Activated naive CD4-positive, alpha-beta T cell treated with anti-CD3 and anti-CD28 coated beads, Interleukin-2, amount 50 U/mL, for 24 hours (primary cell): ENCODE data around the gene PLA2G3.

Experiments used
- H3K27ac Mint-ChIP-seq: one replicate; pipeline ENCODE4 v1.8.0; 2021; ENCODE audit warnings: mild to moderate bottlenecking, mixed read lengths
- H3K27me3 Mint-ChIP-seq: one replicate; pipeline ENCODE4 v1.8.0; 2021; ENCODE audit warnings: mixed read lengths
- H3K36me3 Mint-ChIP-seq: one replicate; pipeline ENCODE4 v1.8.0; 2021; ENCODE audit warnings: mixed read lengths
- H3K4me1 Mint-ChIP-seq: one replicate; pipeline ENCODE4 v1.8.0; 2021; ENCODE audit warnings: mixed read lengths
- H3K4me3 Mint-ChIP-seq: one replicate; pipeline ENCODE4 v1.8.0; 2021; ENCODE audit warnings: mild to moderate bottlenecking, mixed read lengths
- H3K9me3 Mint-ChIP-seq: one replicate; pipeline ENCODE4 v1.8.0; 2021; ENCODE audit warnings: mixed read lengths

PLA2G3 gene

GRCh38 chr22:31136155-31136554, 4.2 kb downstream of the PLA2G3 start:
- Mint-ChIP-seq H3K27me3 (no peaks in the 10 kb centered on the region), H3K9me3 (no peaks in the 10 kb centered on the region), H3K36me3 (no peaks in the 10 kb centered on the region), H3K4me1 (no peaks in the 10 kb centered on the region), H3K4me3 (no peak overlapping the region), H3K27ac (no peak overlapping the region)

GRCh38 chr22:31135706-31136105, 4.6 kb downstream of the PLA2G3 start:
- H3K27me3 Mint-ChIP-seq, result no peaks in the 10 kb centered on the region

GRCh38 chr22:31134688-31135087, 5.6 kb downstream of the PLA2G3 start:
- Mint-ChIP-seq H3K4me3 (no peak overlapping the region), H3K27me3 (no peaks in the 10 kb centered on the region)

More at GRCh38 chr22:31135706-31136105, 4.6 kb downstream of the PLA2G3 start:
- no peaks in the 10 kb centered on the region for H3K9me3 Mint-ChIP-seq
- H3K36me3 Mint-ChIP-seq, result no peaks in the 10 kb centered on the region
- H3K4me1 Mint-ChIP-seq, result no peaks in the 10 kb centered on the region
- H3K27ac Mint-ChIP-seq, result no peak overlapping the region
- H3K4me3 Mint-ChIP-seq, result no peak overlapping the region

GRCh38 chr22:31133911-31134310, 6.4 kb downstream of the PLA2G3 start:
- H3K27ac Mint-ChIP-seq, result no peak overlapping the region
- H3K36me3 Mint-ChIP-seq, result no peaks in the 10 kb centered on the region
- H3K9me3 Mint-ChIP-seq, result no peaks in the 10 kb centered on the region
- no peak overlapping the region for H3K4me3 Mint-ChIP-seq
- no peaks in the 10 kb centered on the region for H3K27me3 Mint-ChIP-seq
- H3K4me1 Mint-ChIP-seq, result no peaks in the 10 kb centered on the region

More at GRCh38 chr22:31134688-31135087, 5.6 kb downstream of the PLA2G3 start:
- H3K9me3 Mint-ChIP-seq, result no peaks in the 10 kb centered on the region
- no peaks in the 10 kb centered on the region for H3K4me1 Mint-ChIP-seq
- no peak overlapping the region for H3K27ac Mint-ChIP-seq
- no peaks in the 10 kb centered on the region for H3K36me3 Mint-ChIP-seq

- Mint-ChIP-seq H3K27me3 (no peaks in the 10 kb centered on the region), H3K4me1 (no peaks in the 10 kb centered on the region), H3K36me3 (no peaks in the 10 kb centered on the region), H3K9me3 (no peaks in the 10 kb centered on the region), H3K27ac (no peak overlapping the region), H3K4me3 (no peak overlapping the region)
These were observed 9.4 kb downstream of the PLA2G3 start for GRCh38 chr22:31130873-31131272.

- no peaks in the 10 kb centered on the region for H3K36me3 Mint-ChIP-seq
- H3K4me3 Mint-ChIP-seq, result no peak overlapping the region
- H3K27ac Mint-ChIP-seq, result no peak overlapping the region
- H3K27me3 Mint-ChIP-seq, result no peaks in the 10 kb centered on the region
- H3K9me3 Mint-ChIP-seq, result no peaks in the 10 kb centered on the region
- H3K4me1 Mint-ChIP-seq, result no peaks in the 10 kb centered on the region
These were observed 12.2 kb downstream of the PLA2G3 start for GRCh38 chr22:31128156-31128555.

GRCh38 chr22:31127181-31127772, 13.0 kb downstream of the PLA2G3 start:
- no peaks in the 10 kb centered on the region for H3K27me3 Mint-ChIP-seq
- H3K4me1 Mint-ChIP-seq, result no peaks in the 10 kb centered on the region
- no peaks in the 10 kb centered on the region for H3K9me3 Mint-ChIP-seq
- no peak overlapping the region for H3K4me3 Mint-ChIP-seq
- no peaks in the 10 kb centered on the region for H3K36me3 Mint-ChIP-seq
- no peak overlapping the region for H3K27ac Mint-ChIP-seq

- Mint-ChIP-seq H3K9me3 (no peaks in the 10 kb centered on the region), H3K4me3 (no peak overlapping the region), H3K27ac (no peak overlapping the region), H3K4me1 (no peaks in the 10 kb centered on the region), H3K36me3 (no peaks in the 10 kb centered on the region), H3K27me3 (no peaks in the 10 kb centered on the region)
These were observed 13.5 kb downstream of the PLA2G3 start for GRCh38 chr22:31126869-31127175.

- Mint-ChIP-seq H3K4me1 (no peaks in the 10 kb centered on the region), H3K9me3 (no peaks in the 10 kb centered on the region), H3K27me3 (no peaks in the 10 kb centered on the region), H3K27ac (no peak overlapping the region), H3K4me3 (no peak overlapping the region), H3K36me3 (no peaks in the 10 kb centered on the region)
These were observed 14.0 kb downstream of the PLA2G3 start for GRCh38 chr22:31126128-31126868.

- Mint-ChIP-seq H3K27me3 (no peaks in the 10 kb centered on the region), H3K36me3 (no peaks in the 10 kb centered on the region), H3K4me1 (no peaks in the 10 kb centered on the region), H3K27ac (no peak overlapping the region), H3K4me3 (no peak overlapping the region), H3K9me3 (no peaks in the 10 kb centered on the region)
These were observed 14.7 kb downstream of the PLA2G3 start for GRCh38 chr22:31125521-31126117.

- Mint-ChIP-seq H3K4me3 (no peak overlapping the region), H3K27ac (no peak overlapping the region), H3K27me3 (no peaks in the 10 kb centered on the region), H3K4me1 (no peaks in the 10 kb centered on the region), H3K9me3 (no peaks in the 10 kb centered on the region), H3K36me3 (no peaks in the 10 kb centered on the region)
These were observed 15.4 kb downstream of the PLA2G3 start for GRCh38 chr22:31124811-31125465.

GRCh38 chr22:31124290-31124689, 16.0 kb downstream of the PLA2G3 start:
- no peaks in the 10 kb centered on the region for H3K9me3 Mint-ChIP-seq
- no peak overlapping the region for H3K27ac Mint-ChIP-seq
- H3K27me3 Mint-ChIP-seq, result no peaks in the 10 kb centered on the region
- H3K36me3 Mint-ChIP-seq, result no peaks in the 10 kb centered on the region
- H3K4me3 Mint-ChIP-seq, result no peak overlapping the region
- H3K4me1 Mint-ChIP-seq, result no peaks in the 10 kb centered on the region

- no peaks in the 10 kb centered on the region for H3K27me3 Mint-ChIP-seq
- no peak overlapping the region for H3K27ac Mint-ChIP-seq
These were observed 17.1 kb downstream of the PLA2G3 start for GRCh38 chr22:31123292-31123602.

GRCh38 chr22:31122532-31123291, 17.6 kb downstream of the PLA2G3 start, which contains the start of gene INPP5J:
TSS of gene INPP5J (plus strand) at chr22:31122966. CDS start at chr22:31123015, 49 bp downstream.
- no peak within 1 kb of the TSS for H3K4me3 Mint-ChIP-seq
- no peaks in the 10 kb centered on the region for H3K9me3 Mint-ChIP-seq
- H3K27ac Mint-ChIP-seq, result no peak within 1 kb of the TSS
- no peaks in the 10 kb centered on the region for H3K4me1 Mint-ChIP-seq
- no peaks in the 10 kb centered on the region for H3K36me3 Mint-ChIP-seq
- no peaks in the 10 kb centered on the region for H3K27me3 Mint-ChIP-seq

More at GRCh38 chr22:31123292-31123602, 17.1 kb downstream of the PLA2G3 start:
- Mint-ChIP-seq H3K4me1 (no peaks in the 10 kb centered on the region), H3K4me3 (no peak overlapping the region), H3K9me3 (no peaks in the 10 kb centered on the region), H3K36me3 (no peaks in the 10 kb centered on the region)

GRCh38 chr22:31122196-31122531, 18.1 kb downstream of the PLA2G3 start:
- H3K36me3 Mint-ChIP-seq, result no peaks in the 10 kb centered on the region
- H3K27ac Mint-ChIP-seq, result no peak overlapping the region
- no peak overlapping the region for H3K4me3 Mint-ChIP-seq

More at GRCh38 chr22:31122196-31122531, 18.1 kb downstream of the PLA2G3 start:
- Mint-ChIP-seq H3K9me3 (no peaks in the 10 kb centered on the region), H3K27me3 (no peaks in the 10 kb centered on the region), H3K4me1 (no peaks in the 10 kb centered on the region)
